ENCODE data around the gene RAMP2.
"Not testable (repeated sequence)": the region's sequence is repeated elsewhere in the genome, so short reads cannot be mapped to it uniquely, and the experiment has no call there.

The RAMP2 gene

DNA sequence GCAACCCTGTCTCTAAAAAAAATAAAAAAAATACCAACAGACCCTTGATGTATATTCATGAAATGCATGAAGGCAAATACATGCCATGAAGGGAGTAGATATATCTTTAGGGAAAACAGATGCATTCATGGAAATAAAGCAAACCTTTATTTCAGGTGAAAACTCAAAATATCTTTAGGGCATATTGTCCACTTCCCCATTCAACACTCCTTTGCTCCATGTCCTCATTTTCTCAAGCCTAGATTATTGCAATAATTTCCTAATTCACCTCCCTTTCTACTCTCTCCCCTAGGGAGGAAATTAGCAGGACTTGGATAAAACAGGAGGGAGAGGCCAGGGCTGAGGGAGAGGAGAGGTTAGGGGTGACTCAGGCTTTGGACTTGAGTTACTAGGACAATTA is 6.5 kb downstream of the RAMP2 start:
- DNase-seq, result no peak

DNA sequence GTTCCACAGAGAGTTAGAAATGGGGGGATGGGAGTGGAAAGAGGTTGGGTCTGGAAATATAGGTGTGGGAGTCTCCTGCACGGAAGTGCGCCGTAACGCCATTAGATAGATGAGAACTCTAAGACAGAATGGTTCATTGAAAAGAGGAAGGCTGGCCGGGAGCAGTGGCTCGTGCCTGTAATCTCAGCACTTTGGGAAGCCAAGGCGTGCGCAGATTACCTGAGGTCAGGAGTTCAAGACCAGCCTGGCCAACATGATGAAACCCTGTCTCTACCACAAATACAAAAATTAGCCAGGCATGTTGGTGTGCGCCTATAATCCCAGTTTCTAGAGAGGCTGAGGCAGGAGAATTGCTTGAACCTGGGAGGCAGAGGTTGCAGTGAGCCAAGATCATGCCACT is 7.0 kb downstream of the RAMP2 start:
- not testable (repeated sequence) for DNase-seq

- not testable (repeated sequence) for DNase-seq
These were observed 8.9 kb downstream of the RAMP2 start for GRCh38 chr17:42769964-42770363.

GRCh38 chr17:42772945-42773289 is 11.9 kb downstream of the RAMP2 start:
- DNase-seq, result no peak

GRCh38 chr17:42773290-42774035 is 12.4 kb downstream of the RAMP2 start, which contains the start of gene VPS25:
Gene VPS25 (plus strand): TSS chr17:42773449. CDS start chr17:42773476, 27 bp downstream.
- DNase-seq, result peak; percentile 82

GRCh38 chr17:42774066-42774745 is 13.2 kb downstream of the RAMP2 start:
- no peak for DNase-seq

DNA sequence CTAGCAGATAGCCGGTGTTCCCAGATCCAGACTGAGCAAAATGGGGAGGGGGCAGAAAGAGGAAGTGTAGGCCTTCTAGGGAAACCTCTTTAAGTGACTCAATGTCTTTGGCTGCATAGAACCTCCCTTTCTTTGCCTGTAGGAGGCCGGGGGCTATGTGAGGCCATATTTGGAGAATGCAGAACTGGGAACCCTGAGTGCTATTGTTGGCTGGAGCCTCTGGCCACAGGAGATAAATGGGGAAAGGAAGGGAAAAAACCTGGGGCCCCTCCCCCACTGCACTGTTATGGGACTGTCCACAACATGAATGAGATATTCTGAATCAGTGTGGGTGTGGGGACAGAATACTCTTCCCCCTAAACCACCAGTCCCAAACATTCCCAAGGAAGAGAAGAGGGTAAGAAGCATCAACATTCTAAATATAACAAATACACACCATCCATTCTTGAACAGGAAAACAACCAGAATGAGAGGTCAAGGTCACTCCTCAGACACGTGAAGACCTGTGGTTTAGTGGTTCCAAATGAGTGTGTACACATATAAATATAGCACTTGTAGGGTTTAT is 14.6 kb downstream of the RAMP2 start:
- no peak for DNase-seq

DNA sequence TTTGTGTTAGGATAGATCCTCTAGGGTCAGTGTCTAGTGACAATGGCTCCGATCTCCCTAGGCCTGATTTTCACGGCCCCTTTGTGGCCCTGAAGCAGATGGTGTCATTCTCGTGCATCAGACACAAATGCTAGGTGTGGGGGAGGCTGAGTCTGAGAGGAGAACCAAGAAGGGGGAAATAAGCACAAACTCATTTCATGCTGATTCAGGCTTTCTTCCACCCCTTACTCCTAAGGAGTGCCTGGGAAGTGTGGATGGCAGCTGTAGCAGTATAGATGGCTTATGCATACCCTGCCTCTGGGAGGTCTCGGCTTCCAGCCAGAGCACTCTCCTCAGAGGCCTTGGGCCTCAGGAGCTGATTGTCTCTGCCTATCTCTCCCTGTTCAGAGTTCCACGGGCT is 17.5 kb downstream of the RAMP2 start:
- no peak for DNase-seq

DNA sequence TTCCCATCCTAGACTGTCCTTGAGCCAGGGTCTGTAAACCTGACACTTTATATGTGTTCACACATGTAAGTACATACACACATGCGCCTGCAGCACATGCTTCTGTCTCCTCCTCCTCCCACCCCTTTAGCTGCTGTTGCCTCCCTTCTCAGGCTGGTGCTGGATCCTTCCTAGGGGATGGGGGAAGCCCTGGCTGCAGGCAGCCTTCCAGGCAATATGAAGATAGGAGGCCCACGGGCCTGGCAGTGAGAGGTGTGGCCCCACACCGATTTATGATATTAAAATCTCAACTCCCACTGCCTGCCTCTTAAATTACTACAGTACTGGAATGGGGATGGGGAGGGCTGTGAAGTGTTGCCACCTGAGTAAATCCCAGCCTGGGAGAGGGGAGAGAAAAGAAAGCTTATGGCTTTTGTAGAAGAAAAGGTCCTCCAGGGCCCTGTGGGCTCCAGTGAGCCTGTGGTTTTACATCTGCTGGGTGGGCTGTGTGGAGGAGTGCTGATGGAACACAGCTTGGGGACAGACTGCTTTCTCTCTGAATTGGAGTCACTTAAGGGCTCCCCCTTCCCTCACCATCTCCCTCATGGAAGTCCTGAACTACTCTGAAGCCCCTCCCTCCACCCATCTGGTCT is 18.4 kb downstream of the RAMP2 start:
- no peak for DNase-seq

- DNase-seq, result peak; percentile 77
These were observed 19.2 kb downstream of the RAMP2 start, which contains the start of gene WNK4 for GRCh38 chr17:42779936-42780850. Gene WNK4 (plus strand): TSS chr17:42780610. CDS start chr17:42780699, 89 bp downstream.

GRCh38 chr17:42780851-42781638 is 20.0 kb downstream of the RAMP2 start:
- DNase-seq, result no peak

DNA sequence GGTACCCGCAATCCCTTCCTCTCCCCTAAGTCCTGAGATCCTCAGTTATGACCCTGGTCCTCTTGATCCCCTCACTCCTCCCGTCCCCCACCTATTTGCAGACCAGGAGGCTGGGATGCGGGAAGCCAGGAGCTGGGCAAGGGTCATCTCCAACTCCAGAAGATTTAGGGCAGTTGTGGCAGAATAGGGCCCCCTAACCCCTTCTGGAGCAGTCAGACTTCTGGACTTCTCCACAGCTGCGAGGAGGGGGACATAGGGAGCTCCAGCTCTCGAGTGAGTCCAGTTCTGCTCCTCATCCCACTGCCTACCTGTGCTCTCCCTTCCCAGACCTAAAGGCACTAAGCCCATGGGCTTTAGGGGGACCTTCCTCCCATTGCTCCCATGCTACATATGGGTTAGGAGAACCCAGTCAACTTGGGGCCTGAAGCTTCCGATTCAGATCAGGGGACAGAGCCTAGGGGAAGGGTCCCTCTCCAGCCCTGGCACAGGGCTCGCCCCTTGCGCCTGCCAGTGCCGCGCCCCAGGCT is 20.7 kb downstream of the RAMP2 start:
- no peak for DNase-seq

DNA sequence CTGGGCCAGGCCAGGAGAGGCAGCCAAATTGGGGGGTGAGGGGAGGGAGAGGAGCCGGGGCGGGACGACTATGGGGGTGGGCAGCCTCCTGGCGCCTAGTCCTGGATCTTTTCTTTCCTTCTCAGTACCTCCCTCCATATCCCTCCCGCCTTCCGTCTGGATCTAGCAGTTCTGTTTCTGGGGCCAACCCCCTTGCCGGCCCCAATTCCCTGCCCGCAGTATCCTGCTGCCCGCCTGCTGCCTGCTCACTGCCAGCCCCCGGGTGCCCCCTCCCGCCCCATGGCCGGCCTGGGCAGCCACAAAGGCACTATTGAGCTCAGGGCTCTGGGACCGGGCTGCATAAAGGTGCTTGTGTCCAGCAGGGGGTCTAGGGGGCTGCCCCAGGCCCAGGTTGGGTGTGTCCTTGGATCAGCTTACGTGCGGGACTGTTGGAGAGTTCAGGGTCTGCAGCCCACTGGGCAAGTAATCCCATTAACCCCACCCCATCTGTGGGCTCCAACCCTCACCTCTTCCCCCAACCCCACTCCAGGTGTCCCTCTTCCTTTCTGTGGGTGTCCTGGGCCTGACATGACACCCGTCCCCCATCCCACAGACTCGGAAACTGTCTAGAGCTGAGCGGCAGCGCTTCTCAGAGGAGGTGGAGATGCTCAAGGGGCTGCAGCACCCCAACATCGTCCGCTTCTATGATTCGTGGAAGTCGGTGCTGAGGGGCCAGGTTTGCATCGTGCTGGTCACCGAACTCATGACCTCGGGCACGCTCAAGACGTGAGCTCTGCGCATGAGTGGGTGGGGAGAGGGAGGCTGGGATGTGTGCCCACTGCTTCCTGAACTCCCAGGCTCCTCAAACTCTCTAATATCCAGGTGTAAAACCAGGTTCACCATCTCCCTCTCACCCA is 21.4 kb downstream of the RAMP2 start:
- no peak for DNase-seq

- no peak for DNase-seq
These were observed 22.2 kb downstream of the RAMP2 start for GRCh38 chr17:42783062-42783790.

- DNase-seq, result no peak
These were observed 22.7 kb downstream of the RAMP2 start for GRCh38 chr17:42783791-42784138.

GRCh38 chr17:42784409-42784808 is 23.4 kb downstream of the RAMP2 start:
- DNase-seq, result no peak

DNA sequence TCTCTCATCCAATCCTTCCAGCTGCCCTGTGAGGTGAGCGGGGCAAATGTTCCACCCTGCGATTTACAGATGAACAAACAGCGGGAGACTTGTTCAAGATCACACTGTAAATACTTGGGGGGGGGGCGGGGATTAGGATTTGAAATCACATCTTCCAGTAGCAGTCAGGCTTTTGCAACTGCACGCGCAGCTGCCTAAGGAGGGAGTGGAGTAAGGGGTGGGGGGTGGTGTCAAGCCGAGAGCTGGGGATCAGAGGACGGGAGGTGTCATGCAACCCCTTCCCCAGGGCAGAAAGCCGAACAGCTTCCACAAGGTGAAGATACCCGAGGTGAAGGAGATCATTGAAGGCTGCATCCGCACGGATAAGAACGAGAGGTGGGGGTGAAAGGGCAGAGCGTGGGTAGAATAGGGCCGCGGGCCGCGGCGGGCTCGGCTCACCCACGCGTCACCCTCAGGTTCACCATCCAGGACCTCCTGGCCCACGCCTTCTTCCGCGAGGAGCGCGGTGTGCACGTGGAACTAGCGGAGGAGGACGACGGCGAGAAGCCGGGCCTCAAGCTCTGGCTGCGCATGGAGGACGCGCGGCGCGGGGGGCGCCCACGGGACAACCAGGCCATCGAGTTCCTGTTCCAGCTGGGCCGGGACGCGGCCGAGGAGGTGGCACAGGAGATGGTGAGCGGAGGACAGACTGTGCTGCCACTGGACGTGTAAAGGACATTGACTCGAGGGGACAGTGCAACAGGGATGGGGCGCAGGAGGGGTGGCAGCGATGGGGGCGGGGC is 24.0 kb downstream of the RAMP2 start:
- DNase-seq, result no peak

DNA sequence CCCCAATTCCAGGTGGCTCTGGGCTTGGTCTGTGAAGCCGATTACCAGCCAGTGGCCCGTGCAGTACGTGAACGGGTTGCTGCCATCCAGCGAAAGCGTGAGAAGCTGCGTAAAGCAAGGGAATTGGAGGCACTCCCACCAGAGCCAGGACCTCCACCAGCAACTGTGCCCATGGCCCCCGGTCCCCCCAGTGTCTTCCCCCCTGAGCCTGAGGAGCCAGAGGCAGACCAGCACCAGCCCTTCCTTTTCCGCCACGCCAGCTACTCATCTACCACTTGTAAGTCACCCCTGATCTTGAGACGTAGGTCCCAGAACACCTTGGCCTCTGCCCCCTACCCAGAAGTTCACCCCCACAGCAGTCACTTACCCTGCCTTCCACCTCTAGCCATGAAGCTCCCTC is 26.2 kb downstream of the RAMP2 start:
- no peak for DNase-seq

Data from right kidney (tissue), 1 donor.